GM10248 (cell line): Measurements from ENCODE around the gene PLCL1.

Experiments used
- CTCF ChIA-PET: fragments of 300-600 bp; sonication (Branson Sonifier 250); formaldehyde crosslinking; extraction: SDS; loops from one replicate; lab custom pipeline; 2021; ENCODE audit warnings: antibody characterized with exemption; lab: Yijun Ruan, JAX
- POLR2A ChIA-PET: fragments of 350-650 bp; sonication (Branson Sonifier 250); formaldehyde crosslinking; extraction: SDS; loops from one replicate; lab custom pipeline; 2020; ENCODE audit warnings: antibody characterized with exemption; lab: Yijun Ruan, JAX
- DNase-seq: peaks from one replicate; pipeline ENCODE4 v3.0.0; 2012; ENCODE audit errors: extremely low spot score
- TF ChIP-seq, protein P1 (sequence below): IDR thresholded peaks from 2 replicates; pipeline ENCODE4 v1.5.1; 2012; ENCODE audit warnings: mild to moderate bottlenecking, low read depth; ENCODE audit errors: extremely low read depth, missing control alignments, control extremely low read depth

Gene PLCL1

DNA sequence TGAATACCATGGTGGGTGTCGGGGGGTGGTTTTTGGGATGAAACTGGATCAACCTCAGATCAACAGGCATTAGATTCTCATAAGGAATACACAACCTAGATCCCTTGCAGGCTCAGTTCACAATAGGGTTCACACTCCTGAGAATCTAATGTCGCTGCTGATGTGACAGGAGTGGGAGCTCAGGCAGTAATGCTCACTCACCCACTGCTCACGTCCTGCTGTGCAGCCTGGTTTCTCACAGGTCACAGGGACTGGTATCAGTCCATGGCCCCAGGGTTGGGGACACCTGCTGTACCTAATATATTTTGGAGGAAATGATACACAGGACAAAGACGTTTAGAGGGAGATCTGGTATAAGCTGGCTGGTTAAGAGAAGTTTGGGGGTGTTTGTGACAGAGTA, 338.8 kb downstream of the PLCL1 start:
- TF ChIP-seq, protein P1, sequence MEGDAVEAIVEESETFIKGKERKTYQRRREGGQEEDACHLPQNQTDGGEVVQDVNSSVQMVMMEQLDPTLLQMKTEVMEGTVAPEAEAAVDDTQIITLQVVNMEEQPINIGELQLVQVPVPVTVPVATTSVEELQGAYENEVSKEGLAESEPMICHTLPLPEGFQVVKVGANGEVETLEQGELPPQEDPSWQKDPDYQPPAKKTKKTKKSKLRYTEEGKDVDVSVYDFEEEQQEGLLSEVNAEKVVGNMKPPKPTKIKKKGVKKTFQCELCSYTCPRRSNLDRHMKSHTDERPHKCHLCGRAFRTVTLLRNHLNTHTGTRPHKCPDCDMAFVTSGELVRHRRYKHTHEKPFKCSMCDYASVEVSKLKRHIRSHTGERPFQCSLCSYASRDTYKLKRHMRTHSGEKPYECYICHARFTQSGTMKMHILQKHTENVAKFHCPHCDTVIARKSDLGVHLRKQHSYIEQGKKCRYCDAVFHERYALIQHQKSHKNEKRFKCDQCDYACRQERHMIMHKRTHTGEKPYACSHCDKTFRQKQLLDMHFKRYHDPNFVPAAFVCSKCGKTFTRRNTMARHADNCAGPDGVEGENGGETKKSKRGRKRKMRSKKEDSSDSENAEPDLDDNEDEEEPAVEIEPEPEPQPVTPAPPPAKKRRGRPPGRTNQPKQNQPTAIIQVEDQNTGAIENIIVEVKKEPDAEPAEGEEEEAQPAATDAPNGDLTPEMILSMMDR = no peak
- POLR2A ChIA-PET = no interaction called here
- CTCF ChIA-PET = no interaction called here
- no peak for DNase-seq

DNA sequence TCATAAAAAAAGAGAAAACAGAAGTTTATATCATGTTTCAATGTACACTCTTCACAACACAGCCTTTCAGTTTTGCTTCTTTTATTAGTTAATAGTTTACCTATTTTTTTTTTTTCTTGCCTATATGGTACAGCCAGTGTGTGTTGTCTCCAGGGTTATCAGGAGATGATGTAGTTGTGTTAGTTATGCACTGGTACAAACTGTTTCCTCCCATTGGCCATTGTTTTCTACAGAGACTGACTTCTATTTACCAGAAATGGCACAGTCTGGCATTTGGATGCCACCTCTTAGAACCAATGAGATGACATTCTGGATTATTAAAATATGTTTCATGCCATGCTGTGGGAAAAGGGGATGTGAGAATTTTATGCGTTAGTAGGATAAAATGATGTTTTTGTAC, 339.4 kb downstream of the PLCL1 start:
- CTCF ChIA-PET = interaction anchor here (4.3 kb wide), 1 partner anchor 8 kb away, joined by 17 read pairs; no protein-coding TSS in a partner anchor
- DNase-seq = no peak
- POLR2A ChIA-PET = no interaction called here
- TF ChIP-seq, protein P1 = no peak

DNA sequence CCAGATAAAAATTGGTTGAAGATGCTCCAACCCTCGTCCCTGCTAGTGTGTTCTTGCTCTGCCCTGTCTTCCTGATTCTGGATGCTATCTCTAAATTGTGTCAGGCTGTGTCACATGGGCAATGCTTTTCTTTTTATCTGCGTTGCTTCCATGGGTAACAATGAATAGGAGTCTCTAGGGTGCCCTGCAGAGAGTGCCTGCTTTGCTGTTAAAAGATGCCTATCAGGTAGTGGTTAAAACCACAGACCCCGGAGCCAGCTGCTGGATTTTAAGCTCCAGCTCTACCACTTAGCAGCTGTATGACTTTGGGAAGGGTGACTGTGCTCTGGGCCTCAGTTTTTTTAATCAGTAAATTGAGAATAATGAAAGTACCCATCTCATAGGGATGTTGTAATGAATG, 340.3 kb downstream of the PLCL1 start:
- DNase-seq = no peak
- ChIA-PET POLR2A (no interaction called here), CTCF (interaction anchor here (4.3 kb wide), 1 partner anchor 9 kb away, joined by 17 read pairs; no protein-coding TSS in a partner anchor)
- TF ChIP-seq, protein P1 = no peak

DNA sequence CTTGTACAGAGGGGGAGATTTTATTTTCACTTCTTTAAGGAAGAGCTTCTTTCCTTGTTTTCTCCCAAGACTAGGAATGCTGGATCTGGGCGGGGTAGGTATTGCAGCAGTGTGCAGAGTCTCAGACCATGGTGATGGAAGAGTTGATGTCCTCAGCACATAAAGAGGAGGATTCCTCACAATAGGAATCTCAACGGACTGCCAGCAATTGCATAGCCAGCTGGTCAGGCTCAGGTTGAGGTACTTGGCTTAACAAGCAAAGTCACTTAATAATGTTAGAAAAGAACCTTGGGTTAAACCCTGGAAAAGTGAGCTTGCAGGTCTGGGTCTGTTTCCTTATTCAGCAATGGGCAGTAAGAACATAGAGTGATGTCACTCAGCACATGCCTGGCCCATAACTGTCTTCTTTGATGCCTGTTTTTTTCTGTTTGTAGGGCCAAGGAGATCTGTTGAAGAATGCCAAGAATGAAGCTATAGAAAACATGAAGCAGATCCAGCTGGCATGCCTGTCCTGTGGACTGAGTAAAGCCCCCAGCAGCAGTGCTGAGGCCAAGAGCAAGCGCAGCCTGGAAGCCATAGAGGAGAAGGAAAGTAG, 342.1 kb downstream of the PLCL1 start:
- ChIA-PET POLR2A (no interaction called here), CTCF (interaction anchor here (3.6 to 4.3 kb wide), 2 partner anchors 10 to 19 kb away, joined by 17 read pairs; no protein-coding TSS in a partner anchor)
- DNase-seq = no peak

DNA sequence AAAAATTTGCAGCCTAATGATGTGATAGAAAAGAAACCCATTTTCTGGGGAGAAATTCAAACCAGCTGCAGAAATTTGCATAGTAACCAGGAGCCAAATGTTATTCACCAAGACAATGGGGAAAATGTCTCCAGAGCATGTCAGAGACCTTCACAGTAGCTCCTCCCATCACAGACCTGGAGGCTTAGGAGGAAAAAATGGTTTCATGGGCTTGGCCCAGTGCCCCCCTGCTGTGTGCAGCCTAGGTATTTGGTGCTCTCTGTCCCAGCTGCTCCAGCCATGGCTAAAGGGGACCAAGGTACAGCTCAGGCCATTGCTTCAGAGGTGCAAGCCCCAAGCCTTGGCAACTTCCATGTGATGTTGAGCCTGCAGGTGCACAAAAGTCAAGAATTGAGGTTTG, 352.9 kb downstream of the PLCL1 start:
- ChIA-PET POLR2A (no interaction called here), CTCF (interaction anchor here (1.6 kb wide), 1 partner anchor 10 kb away, joined by 4 read pairs; no protein-coding TSS in a partner anchor)
- no peak for DNase-seq
- TF ChIP-seq, protein P1 = no peak

More for the DNA sequence above, 342.1 kb downstream of the PLCL1 start:
- TF ChIP-seq, protein P1 = no peak

DNA sequence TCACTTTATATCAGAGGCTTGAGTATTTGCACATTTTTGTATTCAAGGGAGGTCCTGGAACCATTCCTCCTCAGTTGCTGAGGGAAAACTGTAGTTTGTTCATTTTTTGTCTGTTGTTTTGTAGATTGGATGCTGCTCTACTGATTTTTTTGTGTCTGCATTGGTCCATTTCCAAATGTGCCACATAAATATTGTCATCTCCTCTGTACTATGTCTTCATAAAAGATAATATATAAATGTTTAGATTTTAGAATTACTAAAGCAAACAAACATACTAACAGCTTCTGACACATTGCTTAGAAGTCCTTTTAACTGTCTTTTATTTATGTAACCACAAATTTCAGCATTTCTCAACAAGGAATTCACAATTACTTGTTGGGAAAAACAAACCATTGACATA, 356.8 kb downstream of the PLCL1 start:
- POLR2A ChIA-PET = no interaction called here
- TF ChIP-seq, protein P1 = no peak
- no peak for DNase-seq
- CTCF ChIA-PET = no interaction called here
